Measurements from ENCODE around the gene GALNT14. TPM values are rescaled to one million over a fixed set of nuclear protein-coding genes. Genes with fewer than 3 reads are reported as not detected.

Gene GALNT14
- total and polyA plus RNA-seq, 10 of the 15 experiments (the other 5 are each of a cell fraction or from before 2014, with no cell fraction given) = 3.7 to 17.8 (median 6.0) TPM

- no peak for TF ChIP-seq CUX1 (IDR thresholded peaks at IDR 0.05; ENCODE audit: insufficient replicate concordance, low read depth, low read length)
- TF ChIP-seq PML (IDR thresholded peaks at IDR 0.05; ENCODE audit: low read length) = no peak
- TF ChIP-seq RBBP5 (conservative IDR thresholded peaks at IDR 0.05) = no peak
- no peak for TF ChIP-seq FOXM1 (IDR thresholded peaks at IDR 0.05; ENCODE audit: low read depth, low read length)
- no peak for TF ChIP-seq PBX3 (IDR thresholded peaks at IDR 0.05; ENCODE audit: insufficient replicate concordance, low read depth, low read length)
- no peak for TF ChIP-seq RUNX3 (IDR thresholded peaks at IDR 0.05; ENCODE audit: low read length)
Observed at GRCh38 chr2:30989746-30990145, 148.5 kb downstream of the GALNT14 start (continued).

GRCh38 chr2:30987566-30987965 lies 150.7 kb downstream of the GALNT14 start:
- H3K36me3 ChIP-seq (ENCODE audit: control insufficient read depth in 2 of 2, insufficient read depth in 2 of 2, low read length in 1 of 2) = no peaks in the 10 kb centered on the region
- DNase-seq (ENCODE audit: low read depth, low spot score) (no peak), FAIRE-seq (no peak), ATAC-seq (no peak)
- no peak overlapping the region for H3K27ac ChIP-seq (ENCODE audit: control insufficient read depth, insufficient read depth)
- BruUV-seq (replicated peaks) = no TSS peak
- H2AFZ ChIP-seq (ENCODE audit: control insufficient read depth, low read depth, low read length) = no peak overlapping the region
- H4K20me1 ChIP-seq (ENCODE audit: control insufficient read depth, insufficient read depth) = no peaks in the 10 kb centered on the region
- H3K4me2 ChIP-seq (ENCODE audit: control insufficient read depth, insufficient read depth) = no peak overlapping the region
- no peaks in the 10 kb centered on the region for H3K9me3 ChIP-seq (replicated peaks; ENCODE audit: control insufficient read depth, insufficient read depth, low read length)
- CTCF ChIA-PET = no interaction called here
- POLR2A ChIA-PET = no interaction called here
- H3K79me2 ChIP-seq (ENCODE audit: control insufficient read depth, insufficient read depth, low read length) = no peaks in the 10 kb centered on the region
- SMC1A ChIA-PET (ENCODE audit: uncharacterized antibody, unreplicated experiment) = no interaction called here
- in situ Hi-C loops (cut with MboI) (no loop called here), intact Hi-C loops (cut with micrococcal nuclease; ENCODE audit: unreplicated experiment) (no loop called here)
- RAD21 ChIA-PET (ENCODE audit: unreplicated experiment) = no interaction called here
- no peak overlapping the region for H3K9ac ChIP-seq (ENCODE audit: control insufficient read depth, insufficient read depth, low read length)
- no peaks in the 10 kb centered on the region for H3K4me1 ChIP-seq (ENCODE audit: control insufficient read depth, insufficient read depth, low read length)
- no peaks in the 10 kb centered on the region; a peak in 1 of 4 replicates for H3K27me3 ChIP-seq (replicated peaks in 1 of 2; ENCODE audit: control insufficient read depth in 2 of 2, insufficient read depth in 2 of 2, low read length in 1 of 2)
- H3K4me3 ChIP-seq = no peak overlapping the region
- 38% methylated on average over 4 of the region's 6 CpGs for WGBS (ENCODE audit: insufficient coverage, insufficient replicate concordance, low lambda C conversion rate, missing lambda C conversion rate)
- TF ChIP-seq SMAD1 (IDR thresholded peaks at IDR 0.05; ENCODE audit: low read depth, partially characterized antibody) (no peak), SUZ12 (IDR thresholded peaks at IDR 0.05; ENCODE audit: unreplicated experiment) (no peak), CTCF (IDR thresholded peaks at IDR 0.05 in 2 of 3, conservative IDR thresholded peaks at IDR 0.05 in 1 of 3; ENCODE audit: control insufficient read depth in 2 of 3, extremely low read depth in 1 of 3, insufficient read depth in 1 of 3, low read depth in 3 of 3, low read length in 3 of 3) (no peak), YBX1 (IDR thresholded peaks at IDR 0.05) (no peak), FOXK2 (IDR thresholded peaks at IDR 0.05) (no peak), CREB1 (IDR thresholded peaks at IDR 0.05; ENCODE audit: low read depth) (no peak), FOXM1 (IDR thresholded peaks at IDR 0.05; ENCODE audit: low read depth, low read length) (no peak), ETV6 (conservative IDR thresholded peaks at IDR 0.05 in 1 of 2, IDR thresholded peaks at IDR 0.05 in 1 of 2; ENCODE audit: borderline replicate concordance in 1 of 2, low read depth in 1 of 2) (no peak), ZNF24 (IDR thresholded peaks at IDR 0.05) (no peak), MEF2A (IDR thresholded peaks at IDR 0.05; ENCODE audit: insufficient read depth, low read depth, low read length) (no peak)
